Sciatic nerve (tissue), 2 donors: ENCODE data around the gene ADAMTSL2. TPM values are rescaled to one million over a fixed set of nuclear protein-coding genes. Genes with fewer than 3 reads are reported as not detected.

Experiments used
- ATAC-seq: fragments of 200-7000 bp; cut with Tn5 transposase; one replicate; pipeline ENCODE4 v1.9.1; 2020; ENCODE audit warnings: mild to moderate bottlenecking, moderate library complexity
- DNase-seq: peaks from one replicate; pipeline ENCODE4 v3.0.0-alpha.2; 2020; ENCODE audit warnings: low spot score
- intact Hi-C: fragments of 100-400 bp; cut with DNase I; formaldehyde crosslinking; loops from one replicate; pipeline ENCODE4 v1.14.2; 2022
- total RNA-seq: library from RNA; stranded (reverse); fragmentation: NEBNext Ultra II Directional; extraction: Animal tissue kit (Norgen Biotek cat#: 25700); gene quantifications from one replicate; pipeline ENCODE4 v1.2.1, GENCODE V29; 2021
- donor health status: DM: no; HTN: no; CAD: no.
- donor health status: DM: no; HTN: no; CAD: no.

Gene ADAMTSL2
- total RNA-seq, 1 donor from 2014 or later, result 22.3 TPM

GRCh38 chr9:133542002-133542401 is 7.5 kb downstream of the ADAMTSL2 start:
- ATAC-seq (no peak), DNase-seq (no peak)
- intact Hi-C loops, result no loop called here

- intact Hi-C loops, result no loop called here
- no peak for DNase-seq
Observed at GRCh38 chr9:133543772-133544467, 9.4 kb downstream of the ADAMTSL2 start.

GRCh38 chr9:133545494-133546286 is 11.2 kb downstream of the ADAMTSL2 start:
- ATAC-seq (peak; percentile 78), DNase-seq (no peak)
- intact Hi-C loops, result no loop called here

More at GRCh38 chr9:133543772-133544467, 9.4 kb downstream of the ADAMTSL2 start:
- ATAC-seq, result no peak

- no peak for DNase-seq
- intact Hi-C loops, result no loop called here
- peak; percentile 44 for ATAC-seq
Observed at GRCh38 chr9:133546287-133546680, 11.8 kb downstream of the ADAMTSL2 start.

GRCh38 chr9:133547116-133547515 is 12.6 kb downstream of the ADAMTSL2 start:
- ATAC-seq, result no peak
- no peak for DNase-seq
- intact Hi-C loops, result no loop called here

GRCh38 chr9:133551446-133551845 is 16.9 kb downstream of the ADAMTSL2 start:
- no peak for DNase-seq
- ATAC-seq, result no peak
- intact Hi-C loops, result no loop called here

GRCh38 chr9:133552236-133552635 is 17.7 kb downstream of the ADAMTSL2 start:
- intact Hi-C loops, result no loop called here
- ATAC-seq (no peak), DNase-seq (no peak)

GRCh38 chr9:133553123-133553522 is 18.6 kb downstream of the ADAMTSL2 start:
- no peak for ATAC-seq
- intact Hi-C loops, result no loop called here

GRCh38 chr9:133553973-133554713 is 19.6 kb downstream of the ADAMTSL2 start:
- intact Hi-C loops, result no loop called here
- ATAC-seq, result no peak

More at GRCh38 chr9:133553123-133553522, 18.6 kb downstream of the ADAMTSL2 start:
- DNase-seq, result no peak

GRCh38 chr9:133554729-133555128 is 20.2 kb downstream of the ADAMTSL2 start:
- intact Hi-C loops, result no loop called here
- no peak for ATAC-seq
- DNase-seq, result no peak

More at GRCh38 chr9:133553973-133554713, 19.6 kb downstream of the ADAMTSL2 start:
- no peak for DNase-seq

- DNase-seq, result no peak
- ATAC-seq, result no peak
- intact Hi-C loops, result no loop called here
Observed at GRCh38 chr9:133556354-133556753, 21.9 kb downstream of the ADAMTSL2 start.

- intact Hi-C loops, result no loop called here
- no peak for ATAC-seq
- no peak for DNase-seq
Observed at GRCh38 chr9:133557581-133557980, 23.1 kb downstream of the ADAMTSL2 start.

- intact Hi-C loops, result no loop called here
- DNase-seq, result no peak
- ATAC-seq, result peak; percentile 56
Observed at GRCh38 chr9:133558191-133559126, 24.0 kb downstream of the ADAMTSL2 start.

GRCh38 chr9:133560311-133560710 is 25.8 kb downstream of the ADAMTSL2 start:
- ATAC-seq, result peak; percentile 47
- intact Hi-C loops, result loop anchor here (5.0 kb wide), 1 partner anchor 1908 kb away; no protein-coding TSS in a partner anchor

GRCh38 chr9:133560944-133561343 is 26.4 kb downstream of the ADAMTSL2 start:
- DNase-seq (no peak), ATAC-seq (no peak)
- intact Hi-C loops, result loop anchor here (5.0 kb wide), 1 partner anchor 1909 kb away; no protein-coding TSS in a partner anchor

More at GRCh38 chr9:133560311-133560710, 25.8 kb downstream of the ADAMTSL2 start:
- no peak for DNase-seq

- ATAC-seq, result no peak
- intact Hi-C loops, result loop anchor here (5.0 kb wide), 1 partner anchor 1910 kb away; no protein-coding TSS in a partner anchor
- no peak for DNase-seq
Observed at GRCh38 chr9:133561976-133562554, 27.6 kb downstream of the ADAMTSL2 start.

- ATAC-seq (no peak), DNase-seq (no peak)
- intact Hi-C loops, result loop anchor here (5.0 kb wide), 1 partner anchor 1910 kb away; no protein-coding TSS in a partner anchor
Observed at GRCh38 chr9:133562611-133563290, 28.2 kb downstream of the ADAMTSL2 start.
